Tibial nerve (tissue), 4 donors: ENCODE data around the gene LSP1. TPM values are rescaled to one million over a fixed set of nuclear protein-coding genes. Genes with fewer than 3 reads are reported as not detected.

Experiments
- DNase-seq, 2 donors: peaks; one replicate each; pipeline ENCODE4 v3.0.0-alpha.2; 2019; ENCODE audit warnings: low spot score in 2 of 2
- H3K27ac ChIP-seq, 4 donors: fragments of 200-600 bp; sonication (generic) in 3 of 4; one replicate each; pipeline ENCODE4 v1.5.1; 2017 to 2019; ENCODE audit warnings: mild to moderate bottlenecking in 1 of 4
- H3K27me3 ChIP-seq, 2 donors: fragments of 200-600 bp; sonication (generic) in 1 of 2; one replicate each; pipeline versions ENCODE4 v1.5.1 to v1.6.0; 2017 to 2019
- H3K36me3 ChIP-seq, 3 donors: fragments of 200-600 bp; sonication (generic); one replicate each; pipeline ENCODE4 v1.5.1; 2018 to 2019
- H3K4me1 ChIP-seq, 4 donors: fragments of 200-600 bp; sonication (generic) in 3 of 4; one replicate each; pipeline ENCODE4 v1.5.1; 2017 to 2019
- H3K4me3 ChIP-seq, 4 donors: fragments of 200-600 bp; sonication (generic) in 3 of 4; one replicate each; pipeline ENCODE4 v1.5.1; 2017 to 2019; ENCODE audit warnings: mild to moderate bottlenecking in 1 of 4, moderate library complexity in 1 of 4
- H3K9me3 ChIP-seq, 4 donors: fragments of 200-600 bp; sonication (generic) in 3 of 4; one replicate each; pipeline ENCODE4 v1.5.1; 2017 to 2019
- EP300 ChIP-seq, 2 donors: sonication (generic); formaldehyde crosslinking; IDR thresholded peaks; one replicate each; pipeline ENCODE4 v1.6.1; 2017; ENCODE audit warnings: antibody characterized with exemption in 2 of 2, mild to moderate bottlenecking in 1 of 2
- POLR2A ChIP-seq, 2 donors: fragments of 450-650 bp; IDR thresholded peaks; one replicate each; pipeline ENCODE4 v1.6.1; 2017; ENCODE audit warnings: antibody characterized with exemption in 2 of 2, mild to moderate bottlenecking in 2 of 2, moderate library complexity in 2 of 2
- WGBS, 2 donors: methylation state at CpG; one replicate each; pipeline ENCODE4 v1.1.5; 2018; 5-methylcytosine and 5-hydroxymethylcytosine counted together
- total RNA-seq, 4 donors: library from RNA; depleted of rRNA; stranded (reverse); fragments of >200 nt; gene quantifications; one replicate each; pipeline ENCODE4 v1.1.0, GENCODE V29; 2016
- TF ChIP-seq, protein P1 (sequence below), 5 experiments: fragments of 200-600 bp in 3 of 5; fragments of 450-650 bp in 2 of 5; sonication (generic) in 3 of 5; IDR thresholded peaks; one replicate each; pipeline ENCODE4 v1.5.1; 2016 to 2019; ENCODE audit warnings: antibody characterized with exemption in 5 of 5, mild to moderate bottlenecking in 3 of 5, moderate library complexity in 2 of 5

LSP1 gene
- total RNA-seq, 4 donors from 2014 or later: 36.9 to 69.0 (median 50.2) TPM

DNA sequence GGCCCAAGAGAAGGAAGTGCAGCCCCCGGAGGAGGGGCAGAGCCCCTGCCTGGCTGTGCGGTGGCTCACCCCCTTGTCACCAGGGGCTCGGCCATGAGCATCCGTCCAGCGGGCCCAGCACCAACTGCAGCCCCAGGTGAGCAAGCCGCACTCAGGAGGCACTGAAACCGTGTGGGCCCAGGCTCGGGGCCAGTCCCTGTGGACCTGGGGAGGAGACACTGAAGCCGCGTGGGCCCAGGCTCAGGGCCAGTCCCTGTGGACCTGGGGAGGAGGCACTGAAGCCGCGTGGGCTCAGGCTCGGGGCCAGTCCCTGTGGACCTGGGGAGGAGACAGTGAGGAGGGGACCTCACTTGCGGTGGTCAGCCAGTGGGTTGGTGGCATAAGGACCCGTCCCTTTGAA, 13.9 kb downstream of the LSP1 start:
- TF ChIP-seq, protein P1, sequence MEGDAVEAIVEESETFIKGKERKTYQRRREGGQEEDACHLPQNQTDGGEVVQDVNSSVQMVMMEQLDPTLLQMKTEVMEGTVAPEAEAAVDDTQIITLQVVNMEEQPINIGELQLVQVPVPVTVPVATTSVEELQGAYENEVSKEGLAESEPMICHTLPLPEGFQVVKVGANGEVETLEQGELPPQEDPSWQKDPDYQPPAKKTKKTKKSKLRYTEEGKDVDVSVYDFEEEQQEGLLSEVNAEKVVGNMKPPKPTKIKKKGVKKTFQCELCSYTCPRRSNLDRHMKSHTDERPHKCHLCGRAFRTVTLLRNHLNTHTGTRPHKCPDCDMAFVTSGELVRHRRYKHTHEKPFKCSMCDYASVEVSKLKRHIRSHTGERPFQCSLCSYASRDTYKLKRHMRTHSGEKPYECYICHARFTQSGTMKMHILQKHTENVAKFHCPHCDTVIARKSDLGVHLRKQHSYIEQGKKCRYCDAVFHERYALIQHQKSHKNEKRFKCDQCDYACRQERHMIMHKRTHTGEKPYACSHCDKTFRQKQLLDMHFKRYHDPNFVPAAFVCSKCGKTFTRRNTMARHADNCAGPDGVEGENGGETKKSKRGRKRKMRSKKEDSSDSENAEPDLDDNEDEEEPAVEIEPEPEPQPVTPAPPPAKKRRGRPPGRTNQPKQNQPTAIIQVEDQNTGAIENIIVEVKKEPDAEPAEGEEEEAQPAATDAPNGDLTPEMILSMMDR (IDR thresholded peaks at IDR 0.05): no peak
- TF ChIP-seq EP300 (IDR thresholded peaks at IDR 0.05): no peak
- TF ChIP-seq POLR2A (IDR thresholded peaks at IDR 0.05): no peak
- no peaks in the 10 kb centered on the region for H3K36me3 ChIP-seq
- no peak overlapping the region for H3K4me3 ChIP-seq
- H3K4me1 ChIP-seq: peaks cover 0 to 87% (median 53%) of the 10 kb centered on the region in 4 donors
- peaks cover 0 to 13% of the 10 kb centered on the region in 2 donors for H3K27me3 ChIP-seq
- DNase-seq: no peak
- 78 to 85% methylated on average over 10 to 12 of the region's 15 CpGs for WGBS, 2 donors
- H3K27ac ChIP-seq: peak overlapping the region in 1 of 4 donors; percentile 0
- no peaks in the 10 kb centered on the region for H3K9me3 ChIP-seq

GRCh38 chr11:1867381-1867780, 14.5 kb downstream of the LSP1 start:
- Histone ChIP-seq H3K27me3 (peaks cover 0 to 13% of the 10 kb centered on the region in 2 donors), H3K27ac (no peak overlapping the region), H3K9me3 (no peaks in the 10 kb centered on the region), H3K4me3 (no peak overlapping the region), H3K4me1 (peaks cover 0 to 88% (median 53%) of the 10 kb centered on the region in 4 donors), H3K36me3 (no peaks in the 10 kb centered on the region)
- TF ChIP-seq POLR2A (IDR thresholded peaks at IDR 0.05) (no peak), EP300 (IDR thresholded peaks at IDR 0.05) (no peak)
- TF ChIP-seq, protein P1 (IDR thresholded peaks at IDR 0.05): no peak
- no peak for DNase-seq
- WGBS, 2 donors: 68 to 78% methylated on average over 6 to 8 of the region's 8 CpGs

DNA sequence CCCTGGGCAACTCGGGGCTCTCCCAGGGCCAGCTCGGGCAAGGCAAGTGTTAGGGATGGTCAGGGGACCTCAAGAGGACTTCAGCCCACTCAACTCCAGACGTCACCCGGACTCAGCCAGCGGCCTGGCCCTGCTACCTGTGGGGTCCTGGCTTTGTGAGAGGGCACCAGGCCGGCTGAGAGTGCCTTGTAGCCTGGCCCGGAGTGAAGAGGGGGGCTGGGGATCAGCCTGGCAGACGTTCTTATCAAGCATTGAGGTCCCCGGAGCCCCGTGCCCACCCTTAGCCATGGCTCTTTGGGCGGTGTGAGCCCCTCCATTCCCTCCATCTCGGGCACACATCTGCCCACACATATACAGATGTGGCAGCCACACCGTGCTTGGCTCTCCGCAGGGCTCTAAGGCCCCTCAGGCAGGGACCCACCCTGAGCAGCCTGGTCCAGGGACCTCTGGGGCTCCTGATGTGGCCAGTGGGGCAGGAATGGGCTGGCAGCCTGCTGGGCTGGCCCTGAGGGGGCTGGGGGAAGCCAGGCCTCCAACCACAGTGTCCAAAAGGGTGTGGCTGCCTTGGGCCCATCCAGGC, 15.3 kb downstream of the LSP1 start:
- Histone ChIP-seq H3K4me3 (peak overlapping the region in 1 of 4 donors; percentile 41), H3K27ac (peak overlapping the region; percentile 8 to 77 (median 52)), H3K36me3 (no peaks in the 10 kb centered on the region), H3K9me3 (no peaks in the 10 kb centered on the region), H3K27me3 (peaks cover 0 to 13% of the 10 kb centered on the region in 2 donors), H3K4me1 (peaks cover 0 to 88% (median 50%) of the 10 kb centered on the region in 4 donors)
- TF ChIP-seq POLR2A (IDR thresholded peaks at IDR 0.05) (no peak), EP300 (IDR thresholded peaks at IDR 0.05) (no peak)
- 84 to 97% methylated on average over 5 to 11 of the region's 14 CpGs for WGBS, 2 donors
- no peak for DNase-seq

DNA sequence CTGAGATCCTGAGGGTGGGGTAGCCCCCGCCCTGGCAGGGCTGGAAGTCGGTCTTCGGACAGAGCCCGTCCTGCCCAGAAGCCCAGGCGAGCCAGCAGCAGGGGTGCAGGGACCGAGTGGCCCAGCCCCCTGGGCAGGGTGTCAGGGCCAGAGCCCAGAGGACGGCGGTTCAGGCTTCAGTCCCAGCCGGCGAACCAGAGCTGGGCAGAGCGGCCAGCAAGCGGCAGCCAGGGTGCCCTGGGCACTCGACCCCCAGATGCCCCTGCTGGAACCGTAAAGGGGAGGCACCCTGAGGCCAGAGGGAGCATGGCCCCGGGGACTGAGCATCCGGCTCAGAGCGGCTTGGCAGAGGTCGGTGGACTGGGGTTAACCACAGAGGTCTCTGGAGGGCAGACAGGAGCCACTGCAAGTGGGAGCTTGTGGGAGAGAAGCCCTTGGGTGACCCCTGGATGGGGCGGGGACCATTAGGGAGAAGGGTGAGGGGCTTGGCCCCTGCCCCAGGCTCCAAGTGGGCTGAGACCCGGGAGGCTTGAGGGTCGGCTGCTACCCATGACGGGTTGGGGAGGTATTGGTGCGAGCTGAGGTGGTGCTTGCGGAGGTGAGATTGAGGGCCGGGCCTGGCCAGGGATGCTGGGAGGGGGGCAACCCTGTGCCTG, 15.9 kb downstream of the LSP1 start:
- peaks cover 0 to 87% (median 44%) of the 10 kb centered on the region in 4 donors for H3K4me1 ChIP-seq
- peak overlapping the region; percentile 8 to 77 (median 52) for H3K27ac ChIP-seq

DNA sequence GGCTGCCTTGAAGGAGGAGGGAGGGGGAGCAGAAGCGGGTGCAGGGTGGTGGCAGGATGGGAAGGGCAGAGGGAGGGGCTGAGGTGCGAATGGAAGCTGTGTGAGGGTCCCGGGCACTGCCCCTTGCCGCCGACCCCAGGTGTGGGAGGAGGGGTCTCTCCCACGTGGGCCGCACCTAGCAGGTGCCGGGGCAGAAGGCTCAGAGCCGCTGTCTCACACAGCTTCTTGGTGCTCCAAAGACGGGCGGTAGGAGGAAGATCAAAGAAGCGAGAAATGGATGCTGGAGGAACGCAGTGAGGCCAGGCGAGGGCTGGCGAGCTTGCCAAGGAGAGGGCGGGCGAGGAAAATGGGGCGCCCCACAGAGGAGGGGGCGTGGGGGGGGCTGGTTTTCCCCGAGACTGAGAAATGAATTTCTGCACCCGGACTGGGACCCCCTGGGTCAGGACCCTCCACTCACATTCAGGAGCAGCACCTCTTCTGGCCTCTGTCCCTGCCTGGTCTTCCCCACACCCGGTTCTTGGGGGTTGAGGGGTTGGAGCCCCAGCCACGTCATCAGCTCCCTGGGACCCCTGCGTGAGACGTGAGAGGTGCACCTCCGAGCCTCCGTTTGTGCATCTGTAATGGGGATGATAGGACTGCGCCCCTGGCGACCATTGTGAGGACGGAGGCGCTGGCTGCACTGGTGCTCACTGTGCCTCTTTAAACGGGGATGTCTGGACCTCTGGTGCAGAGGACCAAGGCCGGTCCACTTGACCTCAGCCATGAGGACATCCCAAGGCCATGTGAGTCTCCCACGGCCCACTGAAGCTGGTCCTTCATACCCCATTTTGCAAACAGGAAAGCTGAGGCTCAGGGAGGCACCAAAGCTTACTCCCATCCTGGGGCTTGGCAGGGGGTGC, 16.8 kb downstream of the LSP1 start:
- Histone ChIP-seq H3K27ac (peak overlapping the region in 3 of 4 donors; percentile 40 to 77 (median 60)), H3K9me3 (no peaks in the 10 kb centered on the region), H3K4me1 (peaks cover 0 to 78% (median 35%) of the 10 kb centered on the region in 4 donors), H3K36me3 (no peaks in the 10 kb centered on the region), H3K27me3 (peaks cover 0 to 13% of the 10 kb centered on the region in 2 donors), H3K4me3 (peak overlapping the region in 3 of 4 donors; percentile 1 to 41 (median 11))
- WGBS, 2 donors: 60 to 66% methylated on average over 32 of the region's 34 CpGs
- DNase-seq: peak in 1 of 2 donors; percentile 50
- no peak for TF ChIP-seq POLR2A (IDR thresholded peaks at IDR 0.05)
- TF ChIP-seq, protein P1 (IDR thresholded peaks at IDR 0.05): peak in 3 of 5 experiments; percentile 7 to 41 (median 31)

More for the DNA sequence above, 15.9 kb downstream of the LSP1 start:
- WGBS, 2 donors: 46 to 56% methylated on average over 9 to 25 of the region's 25 CpGs
- Histone ChIP-seq H3K4me3 (peak overlapping the region in 2 of 4 donors; percentile 10 to 41), H3K27me3 (peaks cover 0 to 13% of the 10 kb centered on the region in 2 donors), H3K36me3 (no peaks in the 10 kb centered on the region), H3K9me3 (no peaks in the 10 kb centered on the region)
- TF ChIP-seq POLR2A (IDR thresholded peaks at IDR 0.05) (no peak), EP300 (IDR thresholded peaks at IDR 0.05) (no peak)
- TF ChIP-seq, protein P1 (IDR thresholded peaks at IDR 0.05): no peak
- DNase-seq: no peak
